NCI-H345 treated with DMSO at 0.1 percent for 48 hours (cell line): ENCODE measurements around the gene DMD.
"Not testable (repeated sequence)": the region's sequence is repeated elsewhere in the genome, so short reads cannot be mapped to it uniquely, and the experiment has no call there.

Experiments
- DNase-seq: peaks from one replicate; lab custom pipeline; 2025; ENCODE audit not compliant: unreplicated experiment; lab: John Stamatoyannopoulos, UW

The DMD gene

GRCh38 chrX:33211356-33212260 lies at the start of gene DMD:
Gene DMD (minus strand): TSS chrX:33211549. CDS start chrX:33211312, 237 bp downstream.
- no peak for DNase-seq

GRCh38 chrX:33252306-33252825 lies 41.0 kb upstream of the DMD start:
- DNase-seq, result no peak

GRCh38 chrX:33218819-33219218 lies 7.5 kb upstream of the DMD start:
- DNase-seq, result no peak

GRCh38 chrX:33210156-33210555 lies 1.2 kb downstream of the DMD start:
- no peak for DNase-seq

GRCh38 chrX:33207056-33207455 lies 4.3 kb downstream of the DMD start:
- no peak for DNase-seq

GRCh38 chrX:33205321-33205720 lies 6.0 kb downstream of the DMD start:
- DNase-seq, result no peak

- DNase-seq, result no peak
Observed at GRCh38 chrX:33204889-33205288, 6.5 kb downstream of the DMD start.

GRCh38 chrX:33198561-33199279 lies 12.6 kb downstream of the DMD start:
- no peak for DNase-seq

- DNase-seq, result no peak
Observed at GRCh38 chrX:33195698-33196097, 15.7 kb downstream of the DMD start.

GRCh38 chrX:33194876-33195433 lies 16.4 kb downstream of the DMD start:
- DNase-seq, result no peak

GRCh38 chrX:33194289-33194688 lies 17.1 kb downstream of the DMD start:
- no peak for DNase-seq

- DNase-seq, result no peak
Observed at GRCh38 chrX:33190016-33190415, 21.3 kb downstream of the DMD start.

GRCh38 chrX:33188881-33189280 lies 22.5 kb downstream of the DMD start:
- DNase-seq, result no peak

GRCh38 chrX:33188286-33188685 lies 23.1 kb downstream of the DMD start:
- DNase-seq, result no peak

GRCh38 chrX:33184803-33185202 lies 26.5 kb downstream of the DMD start:
- not testable (repeated sequence) for DNase-seq

GRCh38 chrX:33183361-33183760 lies 28.0 kb downstream of the DMD start:
- peak; percentile 38 for DNase-seq

- no peak for DNase-seq
Observed at GRCh38 chrX:33178690-33179089, 32.7 kb downstream of the DMD start.

GRCh38 chrX:33178218-33178617 lies 33.1 kb downstream of the DMD start:
- no peak for DNase-seq

GRCh38 chrX:33175201-33175600 lies 36.1 kb downstream of the DMD start:
- no peak for DNase-seq

- DNase-seq, result no peak
Observed at GRCh38 chrX:33171041-33171440, 40.3 kb downstream of the DMD start.

- no peak for DNase-seq
Observed at GRCh38 chrX:33161829-33162228, 49.5 kb downstream of the DMD start.

- no peak for DNase-seq
Observed at GRCh38 chrX:33160273-33160672, 51.1 kb downstream of the DMD start.
